ENCODE results near the gene SPEF2.

DNA sequence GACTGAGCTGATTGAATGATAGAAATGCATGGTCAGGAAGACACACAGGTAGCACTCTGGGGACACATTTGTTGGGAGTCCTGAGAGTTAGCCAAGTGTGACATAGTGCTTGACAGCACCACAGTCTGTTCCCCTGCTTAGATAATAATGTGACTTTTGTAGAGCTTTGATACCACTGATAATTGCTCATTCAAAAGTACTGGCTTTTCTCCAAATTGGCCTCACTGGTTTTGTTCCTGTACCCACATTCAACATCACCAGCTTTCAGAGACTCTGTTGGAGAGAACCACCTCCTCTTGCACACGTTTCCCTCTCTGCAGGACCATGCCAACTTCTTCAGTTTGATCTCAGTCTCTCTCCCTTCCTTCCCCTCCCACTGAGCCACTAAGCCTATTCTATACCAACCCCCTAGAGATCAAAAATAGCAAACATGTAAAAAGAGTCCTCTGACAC is 186.6 kb downstream of the SPEF2 start:
- TF ChIP-seq POLR2AphosphoS5 (IDR thresholded peaks at IDR 0.05): no peak
- no peak for TF ChIP-seq CTCF (IDR thresholded peaks at IDR 0.05)
- TF ChIP-seq POLR2A (IDR thresholded peaks at IDR 0.05): no peak

All from suprapubic skin (tissue), 4 donors.